Stomach (tissue), 4 donors: Measurements from ENCODE around the gene FBXL2.

Experiments used
- CTCF ChIP-seq, 7 experiments: fragments of 450-650 bp in 4 of 7; fragments of 200-600 bp in 3 of 7; sonication (generic) in 3 of 7; IDR thresholded peaks; one replicate each; pipeline ENCODE4 v1.5.1; 2016 to 2019; ENCODE audit warnings: antibody characterized with exemption in 7 of 7, control low read depth in 2 of 7, mild to moderate bottlenecking in 1 of 7
- EP300 ChIP-seq: sonication (generic); formaldehyde crosslinking; IDR thresholded peaks from one replicate; pipeline ENCODE4 v1.6.1; 2017; ENCODE audit warnings: antibody characterized with exemption
- POLR2A ChIP-seq, 4 donors: fragments of 450-650 bp; IDR thresholded peaks; one replicate each; pipeline ENCODE4 v1.6.1; 2016; ENCODE audit warnings: antibody characterized with exemption in 4 of 4, control low read depth in 2 of 4, mild to moderate bottlenecking in 1 of 4, moderate library complexity in 1 of 4
- POLR2AphosphoS5 ChIP-seq, 3 donors: sonication (generic); formaldehyde crosslinking; IDR thresholded peaks; one replicate each; pipeline ENCODE4 v1.6.1; 2016; ENCODE audit warnings: antibody characterized with exemption in 3 of 3

- TF ChIP-seq CTCF (IDR thresholded peaks at IDR 0.05) (no peak), POLR2A (IDR thresholded peaks at IDR 0.05) (no peak), EP300 (no peak), POLR2AphosphoS5 (IDR thresholded peaks at IDR 0.05) (no peak)
Observed at GRCh38 chr3:33392703-33393125, 115.5 kb downstream of the FBXL2 start.
